ENCODE results near the gene TUBE1. TPM values are rescaled to one million over a fixed set of nuclear protein-coding genes. Genes with fewer than 3 reads are reported as not detected.
A peak's percentile ranks its signal among the peaks of the same experiment; 100 is the strongest.

Gene TUBE1
- total and polyA plus RNA-seq, 2 of the 4 experiments (the other 2 are of a cell fraction): 7.9 to 8.6 TPM

DNA sequence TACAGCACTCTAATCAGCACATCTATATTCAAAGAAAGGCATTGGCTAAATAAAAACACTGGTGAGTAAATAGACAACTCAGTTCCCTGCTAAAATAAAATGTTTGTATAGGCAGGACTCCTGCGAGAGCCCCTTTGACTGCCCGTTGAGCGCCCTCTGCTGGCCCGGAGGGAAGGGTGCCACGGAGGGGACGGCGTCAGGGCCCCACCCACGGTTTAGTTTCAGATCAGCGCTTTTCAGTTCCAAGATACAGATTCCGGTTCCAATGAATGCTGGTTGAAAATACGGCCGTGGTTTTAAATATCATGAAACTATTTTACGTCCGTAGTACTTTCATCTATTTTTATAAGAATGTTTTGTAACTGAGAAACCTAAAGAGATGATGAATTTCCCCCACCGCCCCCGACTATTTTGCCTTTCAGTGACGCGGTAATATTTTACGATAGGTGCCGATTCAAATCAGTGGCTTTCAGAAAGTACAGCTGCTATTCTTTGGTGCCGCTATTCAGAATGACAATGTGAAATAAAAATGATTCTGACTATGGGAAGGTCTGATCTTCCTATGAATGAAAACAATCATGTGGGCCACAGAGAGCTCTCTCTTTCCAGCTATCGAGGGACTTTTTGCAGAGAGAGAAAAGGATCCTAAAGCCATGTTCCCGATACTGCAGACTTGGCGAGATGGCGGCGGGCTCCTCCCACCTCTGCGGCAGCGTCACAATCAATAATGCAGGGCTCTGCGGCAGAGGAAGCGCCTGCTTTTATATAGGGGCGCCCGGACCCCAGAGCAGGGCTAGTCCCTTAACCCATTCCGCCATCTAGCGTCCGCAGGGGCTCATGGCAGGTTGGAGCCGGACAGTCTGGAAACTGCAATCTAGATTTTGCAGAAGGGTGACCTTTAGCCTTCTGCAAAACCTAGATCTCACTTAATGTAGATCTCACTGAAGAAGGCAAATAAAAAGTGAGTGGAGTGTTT, 44.0 kb downstream of the TUBE1 start:
- peak overlapping the region; percentile 91 for H3K56ac ChIP-seq (ENCODE audit: extremely low read depth, insufficient read depth, low read length)
- dilution Hi-C loops (cut with HindIII; ENCODE audit: low sequenced_read_pairs, unreplicated experiment) (no loop called here), intact Hi-C loops (cut with micrococcal nuclease) (loop anchor here (1.0 to 5.0 kb wide), 8 partner anchors 46 to 1031 kb away; partner anchors contain the start of genes FYN and REV3L), in situ Hi-C loops (cut with MboI; ENCODE audit: low sequenced_read_pairs) (loop anchor here (25.0 kb wide), 2 partner anchors 681 to 1006 kb away; no protein-coding TSS in a partner anchor)
- ChIA-PET CTCF (interaction anchor here (0.6 to 1.8 kb wide), 9 partner anchors 10 to 1592 kb away, joined by 3 to 6 read pairs (median 4); partner anchors contain the start of genes FAM229B and TUBE1), POLR2A (ENCODE audit: unreplicated experiment) (interaction anchor here (0.6 kb wide), 1 partner anchor 9 kb away, joined by 5 read pairs; no protein-coding TSS in a partner anchor)
- peak overlapping the region; percentile 59 for H4K91ac ChIP-seq (ENCODE audit: insufficient read depth, low read depth, low read length)
- H3K79me1 ChIP-seq (ENCODE audit: low read depth in 1 of 2, low read length in 2 of 2): no peaks in the 10 kb centered on the region
- H3K4me3 ChIP-seq (ENCODE audit: insufficient read depth, low read depth, low read length): peak overlapping the region; percentile 53
- H4K20me1 ChIP-seq (ENCODE audit: insufficient read depth, low read length): no peaks in the 10 kb centered on the region
- BruUV-seq (replicated peaks): no TSS peak
- peak overlapping the region; percentile 64; the same call in 1 of the 2 replicates for H3K23ac ChIP-seq (ENCODE audit: low read depth, low read length)
- H2BK5ac ChIP-seq (ENCODE audit: low read depth, low read length, poor library complexity, severe bottlenecking): peak overlapping the region; percentile 82
- ATAC-seq (ENCODE audit: low read depth) (peak; percentile 96), DNase-seq (peak; percentile 91)
- peak overlapping the region; percentile 67 for H3K4ac ChIP-seq (ENCODE audit: low read depth, low read length)
- peak overlapping the region; percentile 14; the same call in 1 of the 2 replicates for H4K5ac ChIP-seq (ENCODE audit: low read depth, low read length)
- H3K9me3 ChIP-seq (ENCODE audit: control insufficient read depth, insufficient read depth, low read length): no peaks in the 10 kb centered on the region
- H2BK15ac ChIP-seq (ENCODE audit: low read depth, low read length): peak overlapping the region; percentile 10; the same call in 1 of the 3 replicates
- peak overlapping the region; percentile 28 to 77 for H4K8ac ChIP-seq (ENCODE audit: low read depth in 2 of 2, low read length in 2 of 2)
- no peaks in the 10 kb centered on the region for H3K36me3 ChIP-seq (ENCODE audit: control insufficient read depth, insufficient read depth, low read length)
- peak overlapping the region; percentile 21; the same call in 1 of the 2 replicates for H2BK20ac ChIP-seq (ENCODE audit: low read depth, low read length)
- H3K4me2 ChIP-seq (ENCODE audit: low read depth, low read length): peak overlapping the region; percentile 62; the same call in 1 of the 2 replicates
- peaks cover 11% of the 10 kb centered on the region for H3K4me1 ChIP-seq (ENCODE audit: control insufficient read depth, insufficient read depth, low read length)
- peak overlapping the region; percentile 86 for H2AFZ ChIP-seq (replicated peaks; ENCODE audit: low read length, poor library complexity)
- H3K18ac ChIP-seq (ENCODE audit: low read depth, low read length): peak overlapping the region; percentile 14; the same call in 1 of the 2 replicates
- peak overlapping the region; percentile 85 for H3K14ac ChIP-seq (replicated peaks; ENCODE audit: low read depth, low read length)
- 0% methylated on average over 8 of the region's 36 CpGs; no CpG with 5 or more reads in 1 of the 2 experiments for WGBS, 2 experiments (ENCODE audit: extremely low coverage in 2 of 2, insufficient read length in 1 of 2)
- H3K9me1 ChIP-seq (ENCODE audit: insufficient read depth, low read length): peaks cover 14% of the 10 kb centered on the region; the same call in 1 of the 2 replicates
- peak overlapping the region; percentile 72 for H2BK120ac ChIP-seq (ENCODE audit: low read depth, low read length)
- H3K27ac ChIP-seq (ENCODE audit: insufficient read depth, low read length): peak overlapping the region; percentile 13
- H3K27me3 ChIP-seq (ENCODE audit: control insufficient read depth, insufficient read depth, low read length): no peaks in the 10 kb centered on the region
- H2AK9ac ChIP-seq (replicated peaks; ENCODE audit: low read depth, low read length, poor library complexity): no peak overlapping the region
- no peak overlapping the region for H2AK5ac ChIP-seq (ENCODE audit: low read depth, low read length)
- peak overlapping the region; percentile 65 for H3K9ac ChIP-seq (ENCODE audit: low read depth, low read length)
- TF ChIP-seq CEBPB (IDR thresholded peaks at IDR 0.05; ENCODE audit: low read depth, low read length): no peak
- peak; percentile 57; the same call in 1 of the 2 replicates for TF ChIP-seq MXI1 (IDR thresholded peaks at IDR 0.05; ENCODE audit: borderline replicate concordance, low read depth, low read length)
- TF ChIP-seq BHLHE40 (IDR thresholded peaks at IDR 0.05; ENCODE audit: low read depth, low read length): no peak
- peak; percentile 51 for TF ChIP-seq MAFK (IDR thresholded peaks at IDR 0.05; ENCODE audit: low read depth, low read length)
- TF ChIP-seq, protein P1, sequence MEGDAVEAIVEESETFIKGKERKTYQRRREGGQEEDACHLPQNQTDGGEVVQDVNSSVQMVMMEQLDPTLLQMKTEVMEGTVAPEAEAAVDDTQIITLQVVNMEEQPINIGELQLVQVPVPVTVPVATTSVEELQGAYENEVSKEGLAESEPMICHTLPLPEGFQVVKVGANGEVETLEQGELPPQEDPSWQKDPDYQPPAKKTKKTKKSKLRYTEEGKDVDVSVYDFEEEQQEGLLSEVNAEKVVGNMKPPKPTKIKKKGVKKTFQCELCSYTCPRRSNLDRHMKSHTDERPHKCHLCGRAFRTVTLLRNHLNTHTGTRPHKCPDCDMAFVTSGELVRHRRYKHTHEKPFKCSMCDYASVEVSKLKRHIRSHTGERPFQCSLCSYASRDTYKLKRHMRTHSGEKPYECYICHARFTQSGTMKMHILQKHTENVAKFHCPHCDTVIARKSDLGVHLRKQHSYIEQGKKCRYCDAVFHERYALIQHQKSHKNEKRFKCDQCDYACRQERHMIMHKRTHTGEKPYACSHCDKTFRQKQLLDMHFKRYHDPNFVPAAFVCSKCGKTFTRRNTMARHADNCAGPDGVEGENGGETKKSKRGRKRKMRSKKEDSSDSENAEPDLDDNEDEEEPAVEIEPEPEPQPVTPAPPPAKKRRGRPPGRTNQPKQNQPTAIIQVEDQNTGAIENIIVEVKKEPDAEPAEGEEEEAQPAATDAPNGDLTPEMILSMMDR (conservative IDR thresholded peaks at IDR 0.05; ENCODE audit: low read depth, low read length): peak; percentile 98
- TF ChIP-seq POLR2A (IDR thresholded peaks at IDR 0.05; ENCODE audit: low read depth, low read length): peak; percentile 68; the same call in 1 of the 2 replicates
- no peak for TF ChIP-seq RFX5 (IDR thresholded peaks at IDR 0.05; ENCODE audit: low read depth, low read length)
- peak; percentile 96 for TF ChIP-seq RAD21 (IDR thresholded peaks at IDR 0.05; ENCODE audit: low read length)
- peak; percentile 72; the same call in 1 of the 2 replicates for TF ChIP-seq MAZ (IDR thresholded peaks at IDR 0.05; ENCODE audit: borderline replicate concordance, low read depth, low read length)
- TF ChIP-seq SMC3 (IDR thresholded peaks at IDR 0.05; ENCODE audit: low read depth, low read length): peak; percentile 88
- no peak for TF ChIP-seq RCOR1 (IDR thresholded peaks at IDR 0.05; ENCODE audit: insufficient replicate concordance, low read length)
- TF ChIP-seq, protein P2, sequence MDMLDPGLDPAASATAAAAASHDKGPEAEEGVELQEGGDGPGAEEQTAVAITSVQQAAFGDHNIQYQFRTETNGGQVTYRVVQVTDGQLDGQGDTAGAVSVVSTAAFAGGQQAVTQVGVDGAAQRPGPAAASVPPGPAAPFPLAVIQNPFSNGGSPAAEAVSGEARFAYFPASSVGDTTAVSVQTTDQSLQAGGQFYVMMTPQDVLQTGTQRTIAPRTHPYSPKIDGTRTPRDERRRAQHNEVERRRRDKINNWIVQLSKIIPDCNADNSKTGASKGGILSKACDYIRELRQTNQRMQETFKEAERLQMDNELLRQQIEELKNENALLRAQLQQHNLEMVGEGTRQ (IDR thresholded peaks at IDR 0.05; ENCODE audit: low read depth, low read length): no peak

Data from IMR-90 (cell line).